ENCODE measurements around the gene RAPGEF5. TPM values are rescaled to one million over a fixed set of nuclear protein-coding genes. Genes with fewer than 3 reads are reported as not detected.

The RAPGEF5 gene
- total and polyA plus RNA-seq, 10 of the 15 experiments (the other 5 are each of a cell fraction or from before 2014, with no cell fraction given) = 0.38 to 4.0 (median 1.6) TPM; not detected in 1

- Histone ChIP-seq H3K4me3 (no peak overlapping the region), H3K4me2 (ENCODE audit: control insufficient read depth, insufficient read depth) (no peak overlapping the region), H3K79me2 (ENCODE audit: control insufficient read depth, insufficient read depth, low read length) (no peaks in the 10 kb centered on the region), H3K36me3 (ENCODE audit: control insufficient read depth in 2 of 2, insufficient read depth in 2 of 2, low read length in 1 of 2) (no peaks in the 10 kb centered on the region), H3K27me3 (replicated peaks in 1 of 2; ENCODE audit: control insufficient read depth in 2 of 2, insufficient read depth in 2 of 2, low read length in 1 of 2) (no peaks in the 10 kb centered on the region), H2AFZ (ENCODE audit: control insufficient read depth, low read depth, low read length) (no peak overlapping the region), H4K20me1 (ENCODE audit: control insufficient read depth, insufficient read depth) (no peaks in the 10 kb centered on the region), H3K27ac (ENCODE audit: control insufficient read depth, insufficient read depth) (no peak overlapping the region), H3K4me1 (ENCODE audit: control insufficient read depth, insufficient read depth, low read length) (no peaks in the 10 kb centered on the region; the same call in 1 of the 2 replicates), H3K9ac (ENCODE audit: control insufficient read depth, insufficient read depth, low read length) (no peak overlapping the region), H3K9me3 (replicated peaks; ENCODE audit: control insufficient read depth, insufficient read depth, low read length) (no peaks in the 10 kb centered on the region)
- in situ Hi-C loops (cut with MboI) (no loop called here), intact Hi-C loops (cut with micrococcal nuclease; ENCODE audit: unreplicated experiment) (no loop called here)
- ChIA-PET CTCF (interaction anchor here (1.8 kb wide), 1 partner anchor 131 kb away, joined by 4 read pairs; no protein-coding TSS in a partner anchor), RAD21 (ENCODE audit: unreplicated experiment) (no interaction called here), SMC1A (ENCODE audit: uncharacterized antibody, unreplicated experiment) (interaction anchor here (1.4 kb wide), 1 partner anchor 9 kb away, joined by 5 read pairs; no protein-coding TSS in a partner anchor), POLR2A (no interaction called here)
- ATAC-seq (no peak), DNase-seq (ENCODE audit: low read depth, low spot score) (no peak), FAIRE-seq (no peak)
- WGBS (ENCODE audit: insufficient coverage, insufficient replicate concordance, low lambda C conversion rate, missing lambda C conversion rate) = 0% methylated on average over 2 of the region's 2 CpGs
- no peak for TF ChIP-seq POLR2AphosphoS5 (IDR thresholded peaks at IDR 0.05; ENCODE audit: low read length)
- TF ChIP-seq ZNF592 (IDR thresholded peaks at IDR 0.05) = no peak
- no peak for TF ChIP-seq ATF2 (IDR thresholded peaks at IDR 0.05; ENCODE audit: low read length)
- no TSS peak for BruUV-seq (replicated peaks)
These were observed 36.5 kb downstream of the RAPGEF5 start for GRCh38 chr7:22320416-22320815.

Data from GM12878 (cell line).